Colonic mucosa (tissue), 4 donors: ENCODE data around the gene PGBD5. TPM values are rescaled to one million over a fixed set of nuclear protein-coding genes. Genes with fewer than 3 reads are reported as not detected.

Source experiments
- DNase-seq: peaks from one replicate; pipeline ENCODE4 v3.0.0-alpha.2; 2020
- H3K27ac ChIP-seq: fragments of 200-600 bp; one replicate; pipeline ENCODE4 v1.8.0; 2021
- H3K27me3 ChIP-seq: fragments of 200-600 bp; one replicate; pipeline ENCODE4 v1.8.0; 2021
- H3K36me3 ChIP-seq: fragments of 200-600 bp; one replicate; pipeline ENCODE4 v1.8.0; 2021
- H3K4me1 ChIP-seq: fragments of 200-600 bp; one replicate; pipeline ENCODE4 v1.8.0; 2021; ENCODE audit warnings: mild to moderate bottlenecking
- H3K4me3 ChIP-seq: fragments of 200-600 bp; one replicate; pipeline ENCODE4 v1.8.0; 2021
- H3K9ac ChIP-seq, 2 donors: one replicate each; pipeline ENCODE4 v1.7.0; 2013; ENCODE audit warnings: control low read depth in 2 of 2, low read depth in 2 of 2, low read length in 2 of 2
- H3K9me3 ChIP-seq: fragments of 200-600 bp; one replicate; pipeline ENCODE4 v1.8.0; 2021
- CTCF ChIP-seq: fragments of 200-600 bp; IDR thresholded peaks from one replicate; pipeline ENCODE4 v1.8.0; 2022; ENCODE audit warnings: antibody characterized with exemption, mild to moderate bottlenecking
- intact Hi-C: fragments of 100-400 bp; cut with DNase I; formaldehyde crosslinking; loops from one replicate; pipeline ENCODE4 v1.14.1; 2022
- total RNA-seq, 2 donors: library from RNA; stranded (reverse); fragmentation: NEBNext Ultra II Directional in 1 of 2; extraction: Animal tissue kit (Norgen Biotek cat#: 25700) in 1 of 2; gene quantifications; one replicate each; pipeline ENCODE4 v1.2.1, GENCODE V29; 2021
- donor health status: healthy.
- donor health status: DM: no; HTN: no; CAD: no.
- donor health status: DM: no; HTN: no; CAD: no.

PGBD5 gene
- total RNA-seq, 2 donors from 2014 or later = 6.4 to 14.8 TPM

GRCh38 chr1:230345139-230345885, 80.8 kb downstream of the PGBD5 start:
- DNase-seq = no peak
- intact Hi-C loops = no loop called here

DNA sequence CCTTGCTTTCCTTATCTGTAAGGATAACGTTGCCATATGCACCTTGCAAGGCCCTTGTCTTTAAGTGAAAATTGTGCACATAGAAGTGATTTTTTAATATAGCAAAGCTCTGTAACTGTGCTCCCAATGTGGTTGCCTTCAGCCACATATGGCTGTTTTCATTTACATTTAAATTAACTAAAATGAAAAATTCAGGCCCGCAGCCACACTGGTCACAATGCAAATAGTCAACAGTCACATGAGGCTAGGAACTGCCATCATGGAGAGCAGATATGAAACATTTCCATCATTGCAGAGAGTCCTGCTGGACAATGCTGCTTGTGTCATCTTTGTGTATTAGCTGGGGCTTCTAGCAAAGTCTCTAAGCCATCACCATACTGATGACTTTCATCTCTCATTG, 83.4 kb downstream of the PGBD5 start:
- intact Hi-C loops = no loop called here
- no peaks in the 10 kb centered on the region for H3K9me3 ChIP-seq
- H3K27ac ChIP-seq = no peak overlapping the region
- no peaks in the 10 kb centered on the region for H3K4me1 ChIP-seq
- no peak overlapping the region for H3K9ac ChIP-seq
- no peak overlapping the region for H3K4me3 ChIP-seq
- DNase-seq = no peak
- TF ChIP-seq CTCF = no peak
- no peaks in the 10 kb centered on the region for H3K27me3 ChIP-seq
- no peaks in the 10 kb centered on the region for H3K36me3 ChIP-seq

More at GRCh38 chr1:230345139-230345885, 80.8 kb downstream of the PGBD5 start:
- H3K27me3 ChIP-seq = no peaks in the 10 kb centered on the region
- H3K9ac ChIP-seq = no peak overlapping the region
- H3K9me3 ChIP-seq = no peaks in the 10 kb centered on the region
- H3K36me3 ChIP-seq = no peaks in the 10 kb centered on the region
- H3K4me3 ChIP-seq = no peak overlapping the region
- H3K27ac ChIP-seq = no peak overlapping the region
- H3K4me1 ChIP-seq = no peaks in the 10 kb centered on the region
- TF ChIP-seq CTCF = no peak

DNA sequence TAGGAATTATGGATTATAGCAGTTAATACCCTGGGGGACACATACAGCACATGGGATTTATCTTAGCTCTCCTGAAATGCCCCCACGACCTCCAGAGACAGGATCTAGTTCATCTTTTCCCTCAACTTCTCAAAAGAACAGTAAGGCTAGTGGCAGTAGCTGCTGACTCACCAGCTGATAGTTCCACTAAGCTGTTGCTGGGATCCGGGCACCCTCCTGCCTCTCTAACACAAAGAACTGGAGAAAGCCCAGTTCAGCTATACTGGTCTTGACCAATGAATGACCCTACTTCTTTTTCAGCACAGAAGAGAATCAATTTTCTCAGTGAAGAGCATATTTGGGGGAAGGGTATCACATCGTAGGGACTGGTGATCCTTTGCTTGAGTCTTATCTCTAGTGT, 84.1 kb downstream of the PGBD5 start:
- Histone ChIP-seq H3K27me3 (no peaks in the 10 kb centered on the region), H3K36me3 (no peaks in the 10 kb centered on the region), H3K9me3 (no peaks in the 10 kb centered on the region), H3K27ac (no peak overlapping the region), H3K4me3 (no peak overlapping the region), H3K4me1 (no peaks in the 10 kb centered on the region), H3K9ac (no peak overlapping the region)
- no peak for DNase-seq
- no peak for TF ChIP-seq CTCF
- intact Hi-C loops = no loop called here

- intact Hi-C loops = no loop called here
- no peak overlapping the region for H3K4me3 ChIP-seq
- no peaks in the 10 kb centered on the region for H3K27me3 ChIP-seq
- no peaks in the 10 kb centered on the region for H3K4me1 ChIP-seq
- no peaks in the 10 kb centered on the region for H3K9me3 ChIP-seq
- DNase-seq = no peak
- no peaks in the 10 kb centered on the region for H3K36me3 ChIP-seq
- H3K9ac ChIP-seq = no peak overlapping the region
- no peak overlapping the region for H3K27ac ChIP-seq
- no peak for TF ChIP-seq CTCF
Observed at GRCh38 chr1:230341162-230341546, 85.0 kb downstream of the PGBD5 start.

- H3K4me3 ChIP-seq = no peak overlapping the region
- no peaks in the 10 kb centered on the region for H3K36me3 ChIP-seq
- no peaks in the 10 kb centered on the region for H3K27me3 ChIP-seq
- DNase-seq = no peak
- no peaks in the 10 kb centered on the region for H3K4me1 ChIP-seq
- TF ChIP-seq CTCF = no peak
- no peaks in the 10 kb centered on the region for H3K9me3 ChIP-seq
- no peak overlapping the region for H3K27ac ChIP-seq
- intact Hi-C loops = no loop called here
- H3K9ac ChIP-seq = no peak overlapping the region
Observed at GRCh38 chr1:230340526-230341161, 85.5 kb downstream of the PGBD5 start.
